KOPT-K1 (cell line): ENCODE data around the gene OBSCN.

Experiments used
- H3K27ac ChIP-seq: fragments of 200-600 bp; sonication (generic); 2 replicates; pipeline ENCODE4 v1.5.1; 2016; ENCODE audit warnings: antibody characterized with exemption, mild to moderate bottlenecking, low read depth, low read length; ENCODE audit not compliant: poor library complexity, severe bottlenecking
- H3K36me3 ChIP-seq: fragments of 200-600 bp; sonication (generic); 2 replicates; pipeline ENCODE4 v1.5.1; 2017; ENCODE audit warnings: antibody characterized with exemption, mild to moderate bottlenecking, low read length, moderate library complexity; ENCODE audit not compliant: insufficient read depth
- H3K9me3 ChIP-seq: fragments of 200-600 bp; sonication (generic); 2 replicates; pipeline ENCODE4 v1.5.1; 2017; ENCODE audit warnings: antibody characterized with exemption, low read length, mild to moderate bottlenecking; ENCODE audit not compliant: insufficient read depth, poor library complexity, severe bottlenecking

The OBSCN gene

DNA sequence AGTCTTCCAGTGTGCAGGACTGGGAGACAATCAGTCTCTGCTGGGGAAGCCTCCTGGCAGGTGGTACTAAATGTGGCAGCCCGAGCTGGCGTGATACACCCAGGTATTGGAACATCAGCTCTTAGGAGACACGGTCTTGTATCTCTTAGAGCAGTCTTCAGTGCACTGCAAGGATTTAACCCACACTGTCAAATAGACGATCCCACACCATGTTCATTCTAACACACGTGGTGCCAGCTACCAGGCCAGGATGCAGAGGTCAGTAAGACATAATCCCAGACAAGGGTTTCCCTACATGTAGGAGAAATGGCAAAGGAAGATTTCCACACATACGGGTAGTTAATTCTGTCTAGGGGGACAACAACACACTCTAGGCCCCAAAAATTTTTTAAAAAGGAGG, 190.1 kb downstream of the OBSCN start:
- H3K27ac ChIP-seq, result no peak overlapping the region
- peaks cover 100% of the 10 kb centered on the region for H3K36me3 ChIP-seq
- no peaks in the 10 kb centered on the region for H3K9me3 ChIP-seq

DNA sequence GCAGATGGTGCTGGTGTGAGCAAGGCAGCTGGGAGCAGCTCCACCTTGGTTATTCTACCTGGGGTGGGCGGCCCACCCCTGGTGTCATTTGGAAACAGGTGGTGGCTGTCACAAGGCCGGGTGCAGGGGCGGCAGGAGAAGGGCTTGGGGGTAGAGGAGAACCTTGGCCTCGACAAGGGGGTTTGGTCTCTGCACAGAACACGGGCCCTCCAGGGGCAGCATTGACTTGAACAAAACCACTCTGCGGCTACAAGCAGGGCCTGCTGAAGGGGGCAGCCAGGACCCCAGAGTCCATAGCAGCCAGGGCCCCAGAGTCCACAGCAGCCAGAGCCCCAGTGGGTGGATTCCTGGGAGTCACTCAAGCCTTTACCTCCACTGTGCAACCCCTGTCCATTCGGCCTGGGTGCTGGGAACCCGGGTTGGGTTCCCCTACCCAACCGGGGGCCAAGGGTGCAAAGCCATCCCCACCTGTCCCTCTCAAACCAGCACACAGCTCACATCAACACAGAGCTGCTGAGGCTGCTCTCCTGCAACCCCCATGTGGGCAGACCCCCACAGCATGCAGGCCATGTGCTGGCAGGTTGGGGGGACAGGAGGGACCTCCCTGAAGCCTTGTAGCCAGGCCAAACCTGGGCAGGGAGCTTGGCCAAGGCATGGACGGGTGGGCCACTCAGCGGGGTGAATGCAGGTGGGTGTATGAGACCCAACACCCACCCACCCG, 191.1 kb downstream of the OBSCN start:
- Histone ChIP-seq H3K36me3 (peaks cover 100% of the 10 kb centered on the region), H3K27ac (no peak overlapping the region), H3K9me3 (no peaks in the 10 kb centered on the region)

DNA sequence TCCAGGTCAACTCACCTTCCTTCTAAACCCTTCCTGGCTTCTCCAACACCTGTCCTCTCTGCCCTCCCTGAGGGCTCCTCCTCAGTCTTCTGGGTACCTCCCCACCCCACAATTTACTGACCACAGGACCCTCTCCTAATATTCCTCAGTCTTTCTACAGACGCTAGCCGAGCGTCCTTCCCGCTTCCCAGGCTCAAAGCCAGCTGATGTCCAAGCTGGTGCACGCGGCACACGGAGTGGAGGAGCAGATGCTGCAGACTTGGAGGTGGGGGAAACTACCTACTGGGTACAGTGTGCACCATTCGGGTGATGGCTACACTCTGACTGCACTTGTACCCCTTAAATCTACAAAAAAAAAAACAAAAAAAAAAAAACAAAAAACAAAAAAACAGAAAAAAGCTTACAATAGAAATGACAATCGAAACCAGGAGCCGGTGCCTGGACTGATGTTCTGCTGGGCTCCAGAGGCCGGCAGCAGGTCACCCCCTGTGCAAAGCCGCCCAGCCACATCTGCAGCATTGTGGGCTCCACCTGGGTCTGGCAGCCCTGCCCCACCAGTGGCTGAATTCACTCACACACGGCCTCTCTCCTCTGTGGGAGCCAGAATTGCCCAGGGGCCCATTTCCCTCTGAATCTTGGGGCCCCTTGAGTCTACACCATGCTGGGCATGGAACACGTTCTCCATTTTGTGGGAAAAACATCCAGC, 191.8 kb downstream of the OBSCN start:
- Histone ChIP-seq H3K9me3 (no peaks in the 10 kb centered on the region), H3K27ac (no peak overlapping the region), H3K36me3 (peaks cover 100% of the 10 kb centered on the region)

DNA sequence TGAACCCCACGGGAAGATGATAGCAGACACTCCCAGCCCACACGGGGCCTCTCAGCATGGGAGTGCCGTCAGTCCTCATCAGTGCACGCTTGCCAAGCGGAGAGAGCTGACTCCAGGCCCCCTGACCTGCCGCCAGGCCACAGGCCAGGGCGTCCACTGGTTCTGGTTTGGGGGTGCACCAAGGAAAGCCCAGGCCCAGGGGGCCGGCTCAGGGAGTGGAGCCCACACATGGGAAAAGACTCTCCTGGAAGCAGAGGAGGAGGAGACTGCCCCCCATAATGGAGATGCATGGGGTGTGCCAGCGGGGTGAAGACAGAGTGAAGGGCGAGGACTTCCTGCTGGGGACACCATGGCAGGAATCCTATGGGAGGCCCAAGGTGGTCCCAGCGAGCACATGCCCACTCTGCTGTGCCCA, 192.4 kb downstream of the OBSCN start:
- H3K36me3 ChIP-seq, result peaks cover 97% of the 10 kb centered on the region
- H3K27ac ChIP-seq, result no peak overlapping the region
- no peaks in the 10 kb centered on the region for H3K9me3 ChIP-seq

DNA sequence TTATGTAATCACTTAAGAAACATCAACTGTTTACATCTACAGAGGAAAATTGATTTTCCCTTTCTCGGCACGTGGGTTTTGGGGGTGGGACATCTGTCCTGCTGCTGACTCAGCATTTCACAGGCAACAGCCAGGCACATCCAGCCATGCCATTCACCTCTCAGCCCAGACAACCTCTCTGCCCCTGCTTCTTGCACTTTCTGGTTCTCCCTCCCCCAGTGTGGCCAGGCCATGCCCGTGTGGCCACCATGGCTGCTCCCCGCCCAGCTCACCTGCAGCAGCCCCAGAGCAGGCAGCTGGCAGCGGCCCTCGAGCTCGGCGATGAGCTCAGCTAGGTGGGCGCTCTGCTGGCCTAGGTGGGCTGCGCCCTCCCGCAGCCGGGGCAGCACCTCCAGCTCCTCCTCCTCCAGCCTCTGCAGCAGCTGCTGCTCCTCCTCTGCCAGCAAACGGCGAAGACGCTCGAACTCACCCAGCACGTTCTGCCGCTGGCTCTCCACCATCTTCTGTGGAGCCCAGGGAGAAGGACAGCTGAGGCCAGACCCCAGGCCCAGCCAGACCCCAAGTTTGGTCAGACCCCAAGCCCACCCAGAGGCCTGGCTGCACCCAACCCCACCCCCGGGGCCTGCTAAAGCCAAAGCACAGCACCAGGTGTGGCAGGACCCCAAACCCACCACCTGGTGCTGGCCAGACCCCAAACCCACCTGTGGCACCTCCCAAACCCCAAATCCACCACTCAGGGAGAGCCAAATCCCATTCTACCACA, 193.0 kb downstream of the OBSCN start:
- peaks cover 90% of the 10 kb centered on the region for H3K36me3 ChIP-seq
- no peak overlapping the region for H3K27ac ChIP-seq

DNA sequence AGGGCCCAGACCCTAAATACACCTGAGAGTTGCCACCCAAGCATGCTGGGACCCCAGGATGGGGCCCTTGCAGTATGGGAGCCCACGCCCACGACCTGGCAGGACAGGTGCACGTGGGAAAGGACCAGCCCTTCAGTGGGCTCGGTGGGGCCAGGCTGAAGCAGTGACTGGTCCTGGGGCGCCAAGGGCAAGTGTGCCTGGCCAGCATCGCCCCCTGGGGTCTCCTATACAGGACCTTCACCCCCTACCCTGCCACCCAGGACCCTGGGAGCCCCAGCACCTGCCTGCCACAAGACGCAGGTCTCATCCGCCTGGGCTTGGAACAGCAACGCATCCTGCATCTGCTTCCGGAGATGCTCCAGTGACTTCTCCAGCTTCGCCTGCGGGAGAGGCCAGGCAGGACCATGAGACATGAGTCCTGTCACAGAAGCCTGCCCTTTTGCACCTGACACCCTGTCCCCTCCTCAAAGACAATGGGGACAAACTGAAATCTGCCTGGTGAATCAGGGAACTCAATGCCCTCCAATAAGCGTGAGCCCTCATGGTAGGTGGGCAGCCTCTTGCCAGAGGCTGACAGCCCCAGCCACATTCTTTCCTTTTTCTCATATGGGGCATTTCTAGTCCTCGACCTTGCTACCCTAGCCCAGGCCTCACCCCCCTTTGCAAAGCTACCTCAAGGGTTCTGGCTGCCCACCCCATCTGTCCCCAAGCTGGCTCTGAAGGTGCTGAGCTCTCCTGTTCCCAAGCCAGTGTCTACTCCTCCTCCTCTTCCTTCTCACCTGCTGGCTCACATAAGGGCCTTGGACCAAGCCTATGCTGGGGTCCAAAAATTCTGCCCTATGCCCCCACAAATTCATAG, 194.2 kb downstream of the OBSCN start:
- Histone ChIP-seq H3K27ac (no peak overlapping the region), H3K36me3 (peaks cover 79% of the 10 kb centered on the region), H3K9me3 (no peaks in the 10 kb centered on the region)

More for the DNA sequence above, 193.0 kb downstream of the OBSCN start:
- no peaks in the 10 kb centered on the region for H3K9me3 ChIP-seq

DNA sequence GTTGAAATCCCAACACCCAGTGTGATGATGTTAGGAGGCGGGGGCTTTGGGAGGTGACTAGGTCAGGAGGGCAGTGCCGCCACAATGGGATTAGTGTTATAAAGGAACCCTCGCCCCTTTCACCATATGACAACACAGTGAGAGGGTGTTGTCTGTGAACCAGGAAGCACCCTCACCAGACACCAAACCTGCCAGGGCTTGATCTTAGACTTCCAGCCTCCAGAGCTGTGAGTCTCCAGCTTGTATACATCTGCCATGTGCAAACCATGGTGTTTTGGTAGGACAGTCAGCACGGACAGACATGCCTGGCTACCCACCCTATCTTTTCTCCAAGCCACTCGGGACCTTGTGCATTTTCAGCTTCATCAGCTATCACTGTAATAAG, 194.8 kb downstream of the OBSCN start:
- no peaks in the 10 kb centered on the region for H3K9me3 ChIP-seq
- peaks cover 73% of the 10 kb centered on the region for H3K36me3 ChIP-seq
- H3K27ac ChIP-seq, result no peak overlapping the region

DNA sequence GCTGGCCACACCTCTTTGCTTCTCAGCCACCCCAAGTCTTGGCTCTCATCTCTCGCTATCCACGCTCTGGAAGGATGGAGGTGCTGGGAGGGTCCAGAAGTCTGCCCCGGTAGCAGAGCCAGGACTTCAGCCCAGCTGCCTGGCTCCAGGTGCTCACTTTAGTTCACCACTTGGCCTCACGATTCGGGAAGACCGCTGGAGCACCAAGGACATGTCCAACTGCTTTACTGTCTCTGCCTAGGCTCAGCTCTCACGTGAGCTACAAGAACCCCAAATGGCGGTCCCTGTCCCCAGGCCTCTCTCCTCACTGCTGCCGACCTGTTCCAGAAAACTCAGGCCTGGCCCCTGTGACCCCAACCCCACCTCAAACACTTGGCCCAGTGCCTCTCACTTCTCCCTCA, 195.4 kb downstream of the OBSCN start:
- Histone ChIP-seq H3K27ac (no peak overlapping the region), H3K36me3 (peaks cover 67% of the 10 kb centered on the region), H3K9me3 (no peaks in the 10 kb centered on the region)

DNA sequence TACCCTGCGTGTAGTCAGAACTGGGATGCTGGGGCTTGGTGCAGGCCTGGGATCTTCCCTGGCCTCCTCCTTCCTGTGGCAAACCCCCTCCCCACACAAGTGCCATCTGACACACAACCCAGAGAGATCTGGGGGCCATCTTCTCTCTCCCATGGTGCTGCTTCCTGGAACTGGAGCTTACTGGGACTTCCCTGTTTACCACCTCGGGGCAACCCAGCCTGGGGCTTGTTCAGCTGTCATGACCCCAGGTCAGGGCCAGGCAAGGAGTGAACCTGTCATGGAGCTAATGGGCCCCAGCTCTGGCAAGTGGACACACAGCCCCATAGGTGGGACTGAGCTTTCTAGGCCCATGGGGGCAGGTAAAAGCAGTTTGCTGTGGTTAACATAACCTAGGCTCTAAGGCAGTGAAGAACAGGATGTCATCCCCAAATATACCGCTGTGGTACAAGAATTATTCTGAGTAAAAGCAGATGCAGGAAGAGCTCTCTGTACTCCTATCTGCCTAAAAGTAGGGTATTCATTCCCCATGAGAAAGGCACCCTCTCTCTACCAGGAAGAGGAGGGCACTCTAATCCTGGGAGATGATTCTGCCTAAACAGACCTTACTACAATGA, 196.4 kb downstream of the OBSCN start:
- no peak overlapping the region for H3K27ac ChIP-seq
- peaks cover 57% of the 10 kb centered on the region for H3K36me3 ChIP-seq
- H3K9me3 ChIP-seq, result no peaks in the 10 kb centered on the region

DNA sequence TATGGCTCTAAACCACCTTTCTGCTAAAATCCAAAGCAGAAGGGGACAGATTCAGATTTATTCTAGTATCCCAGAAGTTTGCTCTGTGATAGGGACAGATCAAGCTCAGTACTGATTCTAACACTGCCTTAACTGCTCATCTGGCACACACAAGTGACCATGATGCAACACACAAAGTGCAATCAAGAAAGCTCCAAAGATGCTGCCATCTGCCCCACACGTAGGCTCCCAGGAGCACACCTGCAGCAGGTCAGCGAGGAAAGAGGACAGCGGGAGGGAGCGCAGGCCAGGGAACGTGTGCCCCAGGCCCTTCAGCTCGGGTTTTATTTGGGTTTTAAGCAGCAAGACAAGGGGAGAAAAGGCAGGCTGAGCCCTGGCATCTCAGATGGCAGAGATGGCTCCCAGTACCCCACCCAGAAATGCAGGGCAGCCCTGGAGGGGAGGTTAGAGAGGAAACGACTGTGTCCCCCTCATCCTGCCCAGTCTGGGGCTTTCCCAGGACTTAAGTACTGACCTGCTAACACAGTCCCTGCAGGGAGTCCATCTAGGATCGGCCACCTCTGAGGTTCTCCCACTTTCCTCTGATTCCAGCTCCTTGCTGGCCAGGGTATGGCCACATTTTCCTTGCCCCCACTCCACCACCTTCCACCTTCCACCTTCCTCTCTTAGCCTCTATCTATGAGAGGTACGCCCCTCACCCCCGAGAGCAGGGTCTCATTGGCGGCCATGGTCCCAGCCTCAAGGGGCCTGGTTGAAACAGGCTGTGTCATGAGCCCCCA, 197.5 kb downstream of the OBSCN start:
- H3K36me3 ChIP-seq, result peaks cover 45% of the 10 kb centered on the region
- H3K9me3 ChIP-seq, result no peaks in the 10 kb centered on the region
- H3K27ac ChIP-seq, result peak overlapping the region; percentile 92

DNA sequence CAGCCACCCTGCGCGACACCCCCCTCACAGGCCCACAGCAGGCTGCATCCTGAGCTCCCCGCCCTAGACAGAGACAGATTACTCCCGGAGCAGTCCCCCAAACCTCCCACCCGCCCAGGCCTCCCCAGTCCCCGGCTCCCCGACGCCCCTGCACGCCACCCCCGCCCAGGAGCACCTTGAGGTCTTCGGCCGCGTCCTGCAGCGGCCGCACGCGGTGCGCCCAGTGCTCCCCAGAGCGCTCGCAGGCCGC, 198.1 kb downstream of the OBSCN start:
- H3K9me3 ChIP-seq, result no peaks in the 10 kb centered on the region
- H3K27ac ChIP-seq, result peak overlapping the region; percentile 92
- H3K36me3 ChIP-seq, result peaks cover 40% of the 10 kb centered on the region

DNA sequence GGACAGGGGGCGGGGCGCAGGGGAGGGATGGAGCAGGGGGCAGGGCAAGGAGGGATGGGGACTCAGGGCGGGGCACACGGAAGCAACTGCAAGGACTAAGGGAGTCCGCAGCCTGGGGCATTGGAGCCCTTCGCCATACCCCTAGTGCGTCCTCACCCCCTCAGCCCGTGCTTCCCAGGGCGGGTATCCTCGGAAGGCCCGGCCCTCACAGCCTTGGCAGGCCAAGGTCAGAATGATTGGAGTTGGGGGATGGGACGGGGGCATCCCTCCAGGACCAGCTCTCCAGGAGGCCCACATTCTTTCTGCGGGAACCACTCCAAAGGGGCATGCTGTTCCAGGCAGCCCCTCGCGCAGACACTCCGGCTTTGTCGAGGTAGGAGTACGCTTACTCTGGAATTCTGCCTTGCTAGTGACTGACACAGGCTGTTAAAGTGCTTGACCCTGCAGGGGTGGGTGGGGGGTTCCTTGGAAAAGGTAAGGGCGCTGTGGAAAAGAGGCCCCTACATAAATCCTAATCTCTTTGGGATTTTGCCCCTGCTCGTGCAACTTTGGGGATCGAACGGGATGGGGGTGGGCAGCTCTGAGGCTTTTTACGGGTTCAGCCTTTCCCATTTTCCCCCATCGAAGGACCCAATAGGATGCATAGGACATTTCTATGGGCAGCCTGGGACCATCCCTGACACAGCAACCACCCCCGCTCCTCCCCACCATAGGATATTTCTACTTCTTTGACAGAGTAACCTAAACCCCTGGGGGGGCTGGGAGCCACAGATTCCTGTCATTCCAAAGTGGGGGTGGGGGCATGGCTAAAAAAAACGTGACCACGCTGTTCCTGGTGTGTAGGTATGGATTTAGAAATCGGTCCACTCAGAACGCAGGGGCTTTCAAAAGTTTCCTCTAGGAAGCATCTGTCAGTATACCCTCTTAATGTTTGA, 199.5 kb downstream of the OBSCN start:
- Histone ChIP-seq H3K9me3 (no peaks in the 10 kb centered on the region), H3K36me3 (peaks cover 25% of the 10 kb centered on the region), H3K27ac (peak overlapping the region; percentile 69)
